BLaER1 (cell line): Measurements from ENCODE around the gene ZNF622.
"Not testable (repeated sequence)": the region's sequence is repeated elsewhere in the genome, so short reads cannot be mapped to it uniquely, and the experiment has no call there.

Experiments used
- H3K27ac ChIP-seq: shearing (Covaris generic); formaldehyde crosslinking; 2 replicates; pipeline ENCODE4 v1.8.1; 2022
- H3K27me3 ChIP-seq: shearing (Covaris generic); formaldehyde crosslinking; 2 replicates; pipeline ENCODE4 v1.8.1; 2022
- H3K36me3 ChIP-seq: shearing (Covaris generic); formaldehyde crosslinking; 2 replicates; pipeline ENCODE4 v1.8.1; 2022
- H3K4me1 ChIP-seq: shearing (Covaris generic); formaldehyde crosslinking; 2 replicates; pipeline ENCODE4 v1.8.1; 2022
- H3K4me2 ChIP-seq: shearing (Covaris generic); formaldehyde crosslinking; 2 replicates; pipeline ENCODE4 v1.8.1; 2022
- H3K4me3 ChIP-seq: shearing (Covaris generic); formaldehyde crosslinking; 2 replicates; pipeline ENCODE4 v1.8.1; 2022
- H3K9ac ChIP-seq: shearing (Covaris generic); formaldehyde crosslinking; 2 replicates; pipeline ENCODE4 v1.8.1; 2022
- H3K9me3 ChIP-seq: shearing (Covaris generic); formaldehyde crosslinking; 2 replicates; pipeline ENCODE4 v1.8.1; 2022
- H4K20me1 ChIP-seq: shearing (Covaris generic); formaldehyde crosslinking; 2 replicates; pipeline ENCODE4 v1.8.1; 2022
- Cebpa-rat ChIP-seq: shearing (Covaris generic); IDR thresholded peaks from 2 replicates; pipeline ENCODE4 v1.8.1; 2022

The ZNF622 gene

GRCh38 chr5:16482891-16483290 is 17.3 kb upstream of the ZNF622 start:
- no peak for TF ChIP-seq Cebpa-rat
- no peak overlapping the region for H3K4me2 ChIP-seq
- peaks cover 11% of the 10 kb centered on the region; the same call in 1 of the 2 replicates for H3K36me3 ChIP-seq
- H3K27ac ChIP-seq = no peak overlapping the region
- peaks cover 39% of the 10 kb centered on the region; the same call in 1 of the 2 replicates for H4K20me1 ChIP-seq
- no peak overlapping the region for H3K9ac ChIP-seq
- H3K4me3 ChIP-seq = no peak overlapping the region
- H3K4me1 ChIP-seq = no peaks in the 10 kb centered on the region
- H3K9me3 ChIP-seq = peaks cover 6% of the 10 kb centered on the region; the same call in 1 of the 2 replicates
- no peaks in the 10 kb centered on the region for H3K27me3 ChIP-seq

DNA sequence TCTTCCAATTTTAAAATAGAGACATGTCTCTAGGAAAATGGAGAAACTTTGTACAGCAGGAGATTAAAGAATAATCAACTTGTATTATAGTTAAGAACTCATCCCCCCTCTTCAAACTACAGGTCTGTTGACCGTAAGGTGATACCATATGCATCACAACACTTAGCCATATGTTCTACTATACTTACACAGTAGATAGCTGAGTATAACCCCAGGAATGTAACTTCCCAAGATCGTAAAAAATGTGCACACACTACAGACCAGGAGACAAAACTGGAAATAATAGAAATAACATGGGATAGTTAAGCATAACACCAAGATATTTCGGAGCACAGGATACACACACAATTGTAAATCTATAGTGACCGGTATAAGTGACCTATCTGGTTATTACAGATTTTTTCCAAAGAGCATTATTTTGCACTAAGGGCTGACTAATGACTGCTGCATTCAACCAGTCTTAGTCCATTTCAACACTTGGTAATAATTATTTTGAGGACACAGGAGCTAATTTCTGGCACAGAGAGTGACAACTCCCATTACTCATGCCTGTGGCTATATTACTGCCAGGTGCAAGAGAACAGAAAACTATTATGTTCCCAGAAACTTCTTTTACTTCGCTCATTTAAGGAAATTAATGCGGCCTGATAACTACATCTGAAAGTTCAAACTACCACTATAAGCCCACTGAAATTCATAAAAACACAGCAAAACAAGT is 15.4 kb upstream of the ZNF622 start:
- no peak overlapping the region for H3K9ac ChIP-seq
- H3K27ac ChIP-seq = no peak overlapping the region
- H4K20me1 ChIP-seq = peaks cover 23% of the 10 kb centered on the region; the same call in 1 of the 2 replicates
- peaks cover 16% of the 10 kb centered on the region for H3K36me3 ChIP-seq
- H3K27me3 ChIP-seq = no peaks in the 10 kb centered on the region
- no peak overlapping the region for H3K4me3 ChIP-seq
- TF ChIP-seq Cebpa-rat = no peak
- H3K9me3 ChIP-seq = peaks cover 6% of the 10 kb centered on the region; the same call in 1 of the 2 replicates
- H3K4me2 ChIP-seq = no peak overlapping the region
- no peaks in the 10 kb centered on the region for H3K4me1 ChIP-seq

DNA sequence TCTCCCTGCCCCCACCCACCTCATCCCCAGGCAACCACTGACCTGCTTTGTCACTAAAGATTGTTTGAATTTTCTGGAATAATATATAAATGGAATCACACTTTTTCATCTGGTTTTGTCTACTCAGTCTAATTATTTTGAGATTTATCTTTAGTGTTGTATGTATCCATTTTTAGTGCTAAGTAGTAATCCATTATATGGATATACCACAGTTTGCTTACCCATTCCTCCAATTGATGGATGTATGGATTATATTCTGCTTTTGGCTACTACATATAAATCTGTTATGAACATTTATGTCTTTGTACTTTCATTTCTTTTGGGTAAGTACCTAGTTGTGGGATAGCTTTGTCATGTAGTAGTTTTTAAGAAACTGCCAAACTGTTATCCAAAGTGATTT is 14.5 kb upstream of the ZNF622 start:
- peaks cover 18% of the 10 kb centered on the region; the same call in 1 of the 2 replicates for H4K20me1 ChIP-seq
- H3K36me3 ChIP-seq = peaks cover 20% of the 10 kb centered on the region
- H3K27me3 ChIP-seq = no peaks in the 10 kb centered on the region
- no peak overlapping the region for H3K27ac ChIP-seq
- TF ChIP-seq Cebpa-rat = no peak
- peaks cover 6% of the 10 kb centered on the region; the same call in 1 of the 2 replicates for H3K9me3 ChIP-seq
- H3K4me1 ChIP-seq = no peaks in the 10 kb centered on the region
- no peak overlapping the region for H3K4me3 ChIP-seq
- no peak overlapping the region for H3K4me2 ChIP-seq
- no peak overlapping the region for H3K9ac ChIP-seq

GRCh38 chr5:16477541-16477940 is 11.9 kb upstream of the ZNF622 start:
- Histone ChIP-seq H3K4me2 (no peak overlapping the region), H3K9ac (no peak overlapping the region), H3K4me3 (no peak overlapping the region), H3K9me3 (peaks cover 6% of the 10 kb centered on the region; the same call in 1 of the 2 replicates), H4K20me1 (0 out of 2 replicates have a peak, but pooled peaks cover 8% of the 10 kb centered on the region), H3K36me3 (peaks cover 27% of the 10 kb centered on the region), H3K27ac (no peak overlapping the region), H3K4me1 (no peaks in the 10 kb centered on the region), H3K27me3 (no peaks in the 10 kb centered on the region)
- no peak for TF ChIP-seq Cebpa-rat

DNA sequence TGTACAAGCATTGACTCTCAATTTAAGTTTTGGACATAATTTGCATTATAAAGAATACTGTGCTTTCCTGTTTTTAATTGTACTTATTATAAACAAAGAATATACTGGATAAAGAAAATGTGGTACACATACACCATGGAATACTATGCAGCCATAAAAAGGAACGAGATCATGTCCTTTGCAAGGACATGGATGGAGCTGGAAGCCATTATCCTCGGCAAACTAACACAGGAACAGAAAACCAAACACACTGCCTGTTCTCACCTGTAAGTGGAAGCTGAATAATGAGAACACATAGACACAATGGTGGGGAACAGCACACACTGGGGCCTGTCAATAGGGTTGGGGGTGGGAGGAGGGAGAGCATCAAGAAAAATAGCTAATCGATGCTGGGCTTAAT is 10.8 kb upstream of the ZNF622 start:
- H3K4me1 ChIP-seq, H3K27me3 ChIP-seq, H3K9ac ChIP-seq: not testable (repeated sequence)

DNA sequence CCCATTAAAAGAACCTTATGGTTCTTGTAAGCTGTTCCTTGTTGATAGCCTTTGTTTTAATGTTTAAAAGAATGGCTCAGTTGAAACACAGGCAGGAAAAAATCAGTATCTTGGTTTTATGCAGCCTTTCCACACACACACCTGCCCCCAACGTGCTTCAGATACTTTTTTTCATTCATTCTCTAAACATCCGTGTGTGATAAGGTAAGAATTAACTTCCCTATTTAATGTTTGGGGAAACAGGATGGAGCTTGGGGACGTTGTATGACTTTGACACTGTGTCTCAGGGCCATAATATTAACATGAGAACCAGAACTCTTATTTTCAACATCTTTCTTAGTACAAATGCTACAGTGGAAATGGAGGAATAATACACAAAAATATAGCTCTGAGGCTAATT is 5.8 kb upstream of the ZNF622 start:
- Histone ChIP-seq H3K9me3 (no peaks in the 10 kb centered on the region), H3K27ac (no peak overlapping the region), H3K4me3 (no peak overlapping the region), H4K20me1 (peaks cover 14% of the 10 kb centered on the region; the same call in 1 of the 2 replicates), H3K27me3 (no peaks in the 10 kb centered on the region), H3K4me1 (peaks cover 16% of the 10 kb centered on the region), H3K9ac (no peak overlapping the region), H3K4me2 (no peak overlapping the region), H3K36me3 (peaks cover 19% of the 10 kb centered on the region)
- no peak for TF ChIP-seq Cebpa-rat

More for the DNA sequence above, 10.8 kb upstream of the ZNF622 start:
- H3K4me2 ChIP-seq, H4K20me1 ChIP-seq, H3K27ac ChIP-seq, H3K9me3 ChIP-seq, H3K4me3 ChIP-seq: not testable (repeated sequence)
- H3K36me3 ChIP-seq = peaks cover 27% of the 10 kb centered on the region

DNA sequence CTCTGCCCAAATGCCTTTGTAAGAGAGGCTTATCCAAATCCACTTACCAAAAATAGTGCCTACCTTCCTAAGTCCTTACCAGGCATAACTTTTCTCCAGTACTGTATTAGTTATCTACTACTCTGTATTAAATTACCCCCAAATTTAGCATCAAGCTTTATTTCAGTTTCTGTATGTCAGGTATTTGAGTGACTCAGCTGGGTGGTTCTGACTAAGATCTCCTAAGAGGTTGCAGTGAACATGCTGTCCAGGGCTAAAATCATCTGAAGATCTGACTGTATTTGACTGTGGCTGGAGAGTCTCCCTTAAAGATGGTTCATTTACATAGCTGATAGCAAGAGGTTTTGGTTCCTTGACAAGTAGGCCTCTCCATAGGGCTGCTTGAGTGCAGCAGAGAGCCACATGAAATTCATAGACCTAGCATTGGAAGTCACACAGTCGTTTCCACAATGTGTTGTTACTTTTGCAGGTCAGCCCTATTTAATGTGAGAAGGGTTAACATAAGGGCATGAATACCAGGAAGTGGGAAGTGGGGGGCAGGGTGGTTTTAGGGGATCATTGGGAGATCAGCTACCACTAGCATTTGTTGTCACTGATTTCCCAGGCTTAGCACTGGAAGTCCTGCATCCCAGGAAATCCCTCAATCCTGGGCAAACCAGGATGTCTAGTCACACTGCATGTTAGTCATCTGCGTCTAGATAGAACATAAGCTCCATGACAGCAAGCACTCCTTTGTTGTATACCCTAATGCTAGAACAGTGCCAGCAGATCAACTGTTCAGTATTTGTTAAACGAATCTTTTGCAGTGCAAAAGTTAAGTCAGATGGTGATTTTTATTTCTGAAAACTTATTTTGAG is 2.0 kb upstream of the ZNF622 start:
- Histone ChIP-seq H3K9ac (no peak overlapping the region), H4K20me1 (peaks cover 30% of the 10 kb centered on the region), H3K27me3 (no peaks in the 10 kb centered on the region), H3K36me3 (peaks cover 21% of the 10 kb centered on the region), H3K27ac (no peak overlapping the region), H3K4me1 (peaks cover 39% of the 10 kb centered on the region), H3K4me2 (peak overlapping the region; percentile 88), H3K4me3 (0 out of 2 replicates have a peak overlapping the region, but pooled peaks have one; percentile 84), H3K9me3 (no peaks in the 10 kb centered on the region)
- TF ChIP-seq Cebpa-rat = no peak

GRCh38 chr5:16464664-16465543 is 696 bp downstream of the ZNF622 start:
- Histone ChIP-seq H3K9ac (peak overlapping the region; percentile 87), H3K9me3 (no peaks in the 10 kb centered on the region), H3K27me3 (no peaks in the 10 kb centered on the region), H4K20me1 (peaks cover 55% of the 10 kb centered on the region), H3K4me3 (peak overlapping the region; percentile 84), H3K4me2 (peak overlapping the region; percentile 95), H3K4me1 (peaks cover 55% of the 10 kb centered on the region), H3K27ac (peak overlapping the region; percentile 87), H3K36me3 (peaks cover 48% of the 10 kb centered on the region)
- no peak for TF ChIP-seq Cebpa-rat

DNA sequence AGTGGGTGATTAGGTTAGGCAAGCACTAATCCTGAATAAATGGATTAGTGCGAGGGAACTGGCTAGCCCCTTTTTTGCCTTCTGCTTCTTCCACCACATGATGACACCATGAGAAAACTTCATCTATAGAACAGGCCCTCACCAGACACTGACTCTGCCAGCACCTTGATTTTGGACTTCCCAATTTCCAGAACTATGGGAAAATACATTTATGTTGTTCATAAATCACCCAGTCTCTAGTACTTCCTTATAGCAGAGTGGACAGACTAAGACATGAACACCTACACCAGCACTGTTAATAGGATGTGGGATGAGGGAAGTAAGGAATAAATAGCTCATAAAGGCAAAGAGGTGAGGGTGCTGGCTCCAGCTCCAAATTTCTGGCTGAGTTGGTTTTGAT is 1.4 kb downstream of the ZNF622 start:
- H3K9me3 ChIP-seq = no peaks in the 10 kb centered on the region
- H3K4me2 ChIP-seq = peak overlapping the region; percentile 95
- H3K27me3 ChIP-seq = no peaks in the 10 kb centered on the region
- H3K4me3 ChIP-seq = peak overlapping the region; percentile 84
- peaks cover 50% of the 10 kb centered on the region for H3K36me3 ChIP-seq
- H3K27ac ChIP-seq = peak overlapping the region; percentile 87
- TF ChIP-seq Cebpa-rat = no peak
- H4K20me1 ChIP-seq = peaks cover 58% of the 10 kb centered on the region
- H3K4me1 ChIP-seq = peaks cover 55% of the 10 kb centered on the region
- H3K9ac ChIP-seq = peak overlapping the region; percentile 87
